Upper lobe of left lung (tissue), 4 donors: ENCODE data around the gene ADAMTS3.

Experiments
- CTCF ChIP-seq, 6 experiments: fragments of 450-650 bp in 4 of 6; fragments of 200-600 bp in 2 of 6; sonication (generic) in 2 of 6; IDR thresholded peaks; one replicate each; pipeline ENCODE4 v1.5.1; 2016 to 2019; ENCODE audit warnings: antibody characterized with exemption in 6 of 6
- EP300 ChIP-seq, 4 donors: sonication (generic); formaldehyde crosslinking; IDR thresholded peaks; one replicate each; pipeline ENCODE4 v1.5.1; 2017; ENCODE audit warnings: antibody characterized with exemption in 4 of 4, control low read depth in 2 of 4
- POLR2A ChIP-seq, 4 donors: fragments of 450-650 bp; IDR thresholded peaks; one replicate each; pipeline ENCODE4 v1.5.1; 2016 to 2017; ENCODE audit warnings: antibody characterized with exemption in 4 of 4, mild to moderate bottlenecking in 2 of 4
- POLR2AphosphoS5 ChIP-seq, 2 donors: sonication (generic); formaldehyde crosslinking; IDR thresholded peaks; one replicate each; pipeline ENCODE4 v1.5.1; 2017; ENCODE audit warnings: antibody characterized with exemption in 2 of 2

- TF ChIP-seq POLR2A (IDR thresholded peaks at IDR 0.05): no peak
- no peak for TF ChIP-seq CTCF (IDR thresholded peaks at IDR 0.05)
- TF ChIP-seq EP300 (IDR thresholded peaks at IDR 0.05): no peak
- no peak for TF ChIP-seq POLR2AphosphoS5 (IDR thresholded peaks at IDR 0.05)
Observed at GRCh38 chr4:72341432-72341820, 227.6 kb downstream of the ADAMTS3 start.
